SU-DHL-6 (cell line): Measurements from ENCODE around the gene GNAO1.

Experiments used
- H2AFZ ChIP-seq: fragments of 200-600 bp; sonication (generic); 2 replicates; pipeline ENCODE4 v1.6.1; 2014; ENCODE audit warnings: low read depth, mild to moderate bottlenecking, moderate library complexity, mixed read lengths, antibody characterized with exemption, low read length; ENCODE audit not compliant: severe bottlenecking
- H3F3A ChIP-seq: fragments of 200-600 bp; shearing (Covaris generic); 2 replicates; pipeline ENCODE4 v1.6.0; 2016; ENCODE audit warnings: antibody characterized with exemption, mild to moderate bottlenecking; ENCODE audit not compliant: insufficient read depth
- H3K27ac ChIP-seq: fragments of 200-600 bp; sonication (generic); 2 replicates; pipeline ENCODE4 v1.5.1; 2016; ENCODE audit warnings: low read depth, mild to moderate bottlenecking, low read length, moderate library complexity, mixed read lengths
- H3K27me3 ChIP-seq: fragments of 200-600 bp; sonication (generic), shearing (Covaris generic); 2 replicates; pipeline ENCODE4 v1.6.0; 2014; ENCODE audit warnings: mild to moderate bottlenecking, low read length
- H3K36me3 ChIP-seq: fragments of 200-600 bp; sonication (generic); 2 replicates; pipeline ENCODE4 v1.6.1; 2014; ENCODE audit warnings: mild to moderate bottlenecking, low read length, mixed read lengths
- H3K4me2 ChIP-seq: fragments of 300-600, 200-600 bp; shearing (Covaris generic), sonication (generic); 2 replicates; pipeline ENCODE4 v1.6.0; 2014; ENCODE audit warnings: low read length, low read depth, mild to moderate bottlenecking; ENCODE audit not compliant: poor library complexity, severe bottlenecking
- H3K4me3 ChIP-seq: fragments of 200-600 bp; sonication (generic); 2 replicates; pipeline ENCODE4 v1.5.1; 2014; ENCODE audit warnings: antibody characterized with exemption, low read length, mild to moderate bottlenecking, mixed read lengths; ENCODE audit not compliant: insufficient read depth, poor library complexity, severe bottlenecking
- H3K79me2 ChIP-seq: fragments of 200-600 bp; sonication (generic); 2 replicates; pipeline ENCODE4 v1.6.1; 2014; ENCODE audit warnings: mild to moderate bottlenecking, low read length, moderate library complexity; ENCODE audit not compliant: insufficient read depth
- H3K9ac ChIP-seq: fragments of 200-600 bp; sonication (generic); 2 replicates; pipeline ENCODE4 v1.7.0; 2014; ENCODE audit warnings: mild to moderate bottlenecking, low read length
- H3K9me2 ChIP-seq: fragments of 200-600 bp; sonication (generic); replicated peaks from 2 replicates; pipeline ENCODE4 v1.6.1; 2014; ENCODE audit warnings: low read length; ENCODE audit not compliant: insufficient read depth
- H3K9me3 ChIP-seq: fragments of 200-600 bp; sonication (generic); 2 replicates; pipeline ENCODE4 v1.6.1; 2014; ENCODE audit warnings: low read length, mixed read lengths; ENCODE audit not compliant: insufficient read depth
- H4K20me1 ChIP-seq: fragments of 200-600 bp; sonication (generic); 2 replicates; pipeline ENCODE4 v1.6.1; 2014; ENCODE audit warnings: low read depth, mild to moderate bottlenecking, antibody characterized with exemption, low read length, moderate library complexity, mixed read lengths
- EZH2phosphoT487 ChIP-seq: fragments of 200-600 bp; sonication (generic), shearing (Covaris generic); conservative IDR thresholded peaks from 2 replicates; pipeline ENCODE4 v1.6.1; 2018; ENCODE audit warnings: mild to moderate bottlenecking, antibody characterized with exemption, low read length, moderate library complexity, mixed read lengths
- TF ChIP-seq, protein P1 (sequence below): fragments of 200-600 bp; sonication (generic); IDR thresholded peaks from one replicate; pipeline ENCODE4 v1.5.1; 2017; ENCODE audit warnings: antibody characterized with exemption, mild to moderate bottlenecking, low read length, moderate library complexity; ENCODE audit not compliant: insufficient read depth, poor library complexity, severe bottlenecking

GNAO1 gene

DNA sequence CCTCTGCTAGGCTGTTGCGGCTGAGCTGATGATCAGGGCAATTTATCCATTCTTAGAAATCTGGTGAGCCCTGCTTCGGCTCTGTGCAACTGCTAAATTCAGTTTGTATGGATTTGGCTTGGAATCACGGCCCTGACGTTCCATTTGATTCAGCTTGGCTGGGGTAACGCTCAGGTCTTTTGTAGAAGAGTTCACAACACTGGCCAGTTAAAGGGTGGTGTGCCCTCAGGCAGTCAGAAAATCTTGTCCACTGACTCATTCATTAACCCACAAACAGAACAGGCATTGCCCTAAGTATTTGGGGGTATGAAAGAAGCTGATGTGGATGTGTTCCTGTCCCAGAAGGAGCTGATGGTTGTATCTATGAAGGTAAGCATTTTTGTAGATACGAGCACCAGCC is 53.9 kb downstream of the GNAO1 start:
- Histone ChIP-seq H3K9ac (no peak overlapping the region), H4K20me1 (no peaks in the 10 kb centered on the region), H3K4me2 (no peak overlapping the region), H3K27ac (no peak overlapping the region), H3K27me3 (no peaks in the 10 kb centered on the region), H3K9me2 (no peaks in the 10 kb centered on the region), H3K4me3 (no peak overlapping the region), H3K9me3 (no peaks in the 10 kb centered on the region), H3F3A (no peaks in the 10 kb centered on the region), H3K79me2 (no peaks in the 10 kb centered on the region), H2AFZ (no peak overlapping the region), H3K36me3 (no peaks in the 10 kb centered on the region)
- no peak for TF ChIP-seq EZH2phosphoT487
- TF ChIP-seq, protein P1, sequence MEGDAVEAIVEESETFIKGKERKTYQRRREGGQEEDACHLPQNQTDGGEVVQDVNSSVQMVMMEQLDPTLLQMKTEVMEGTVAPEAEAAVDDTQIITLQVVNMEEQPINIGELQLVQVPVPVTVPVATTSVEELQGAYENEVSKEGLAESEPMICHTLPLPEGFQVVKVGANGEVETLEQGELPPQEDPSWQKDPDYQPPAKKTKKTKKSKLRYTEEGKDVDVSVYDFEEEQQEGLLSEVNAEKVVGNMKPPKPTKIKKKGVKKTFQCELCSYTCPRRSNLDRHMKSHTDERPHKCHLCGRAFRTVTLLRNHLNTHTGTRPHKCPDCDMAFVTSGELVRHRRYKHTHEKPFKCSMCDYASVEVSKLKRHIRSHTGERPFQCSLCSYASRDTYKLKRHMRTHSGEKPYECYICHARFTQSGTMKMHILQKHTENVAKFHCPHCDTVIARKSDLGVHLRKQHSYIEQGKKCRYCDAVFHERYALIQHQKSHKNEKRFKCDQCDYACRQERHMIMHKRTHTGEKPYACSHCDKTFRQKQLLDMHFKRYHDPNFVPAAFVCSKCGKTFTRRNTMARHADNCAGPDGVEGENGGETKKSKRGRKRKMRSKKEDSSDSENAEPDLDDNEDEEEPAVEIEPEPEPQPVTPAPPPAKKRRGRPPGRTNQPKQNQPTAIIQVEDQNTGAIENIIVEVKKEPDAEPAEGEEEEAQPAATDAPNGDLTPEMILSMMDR = no peak

DNA sequence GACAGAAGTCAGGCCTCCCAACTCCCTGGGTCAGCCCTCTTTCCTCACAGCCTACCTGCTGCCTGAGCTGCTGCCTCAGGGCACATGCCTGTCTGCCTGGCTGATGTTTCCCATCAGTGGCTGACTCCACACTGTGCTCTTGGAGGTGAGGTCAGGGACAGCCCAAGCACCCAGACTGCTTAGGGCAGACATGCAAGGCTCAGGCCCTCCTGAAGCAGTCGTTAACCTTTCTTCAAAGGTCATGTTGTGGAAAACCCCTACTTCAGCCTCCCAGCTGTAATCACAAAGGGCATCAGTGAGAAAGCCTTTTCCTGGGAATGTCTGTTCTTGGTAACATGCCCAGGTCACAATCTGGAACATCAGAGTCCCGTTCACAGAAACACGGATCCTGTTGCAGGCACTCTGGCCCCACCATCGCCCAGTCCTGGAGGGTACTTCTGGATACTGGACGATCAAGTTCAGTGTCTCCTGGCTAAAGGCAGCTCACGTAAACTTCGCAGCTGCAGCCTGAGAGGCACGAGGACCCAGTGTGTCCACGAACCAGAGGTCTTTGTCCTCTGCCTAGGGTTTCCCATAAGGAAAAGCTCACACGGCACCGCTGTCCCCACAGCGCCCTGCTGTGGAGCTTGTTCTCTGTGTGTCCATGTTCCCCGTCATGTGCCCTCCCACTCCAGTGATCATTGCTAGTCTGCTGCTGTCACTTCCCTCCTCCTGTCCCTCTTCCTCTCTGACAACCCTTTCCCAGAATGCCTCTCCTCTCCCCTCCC is 54.9 kb downstream of the GNAO1 start:
- H3K27ac ChIP-seq = no peak overlapping the region
- H3K4me3 ChIP-seq = no peak overlapping the region
- no peaks in the 10 kb centered on the region for H4K20me1 ChIP-seq
- TF ChIP-seq, protein P1 = no peak
- no peak for TF ChIP-seq EZH2phosphoT487
- H3K9ac ChIP-seq = no peak overlapping the region
- H3K4me2 ChIP-seq = no peak overlapping the region
- no peaks in the 10 kb centered on the region for H3K79me2 ChIP-seq
- H3F3A ChIP-seq = no peaks in the 10 kb centered on the region
- no peaks in the 10 kb centered on the region for H3K36me3 ChIP-seq
- no peaks in the 10 kb centered on the region for H3K27me3 ChIP-seq
- H3K9me2 ChIP-seq = no peaks in the 10 kb centered on the region
- no peaks in the 10 kb centered on the region for H3K9me3 ChIP-seq
- no peak overlapping the region for H2AFZ ChIP-seq

DNA sequence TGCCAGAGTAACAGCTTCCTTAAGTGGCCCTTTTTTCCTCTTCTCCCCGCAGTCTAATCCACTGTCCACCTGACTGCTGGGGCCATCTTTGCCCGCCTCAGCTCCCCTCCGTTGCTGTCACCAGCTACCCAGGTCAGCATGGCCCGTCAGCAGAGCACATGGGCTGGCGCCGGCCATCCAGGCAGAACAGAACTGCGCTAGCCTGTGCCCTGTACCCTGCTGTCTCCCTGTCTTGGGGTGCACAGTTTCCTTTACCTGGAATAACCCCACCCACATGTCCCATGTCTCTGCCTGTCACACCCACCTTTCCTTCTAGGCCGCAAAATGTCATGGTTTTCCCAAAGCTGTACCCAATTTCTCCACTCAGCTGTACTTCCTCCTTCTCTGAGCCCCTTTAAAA is 55.7 kb downstream of the GNAO1 start:
- Histone ChIP-seq H3K9ac (no peak overlapping the region), H3K79me2 (no peaks in the 10 kb centered on the region), H3K27me3 (no peaks in the 10 kb centered on the region), H3K4me2 (no peak overlapping the region), H3K36me3 (no peaks in the 10 kb centered on the region), H3K27ac (no peak overlapping the region), H4K20me1 (no peaks in the 10 kb centered on the region), H3K9me2 (no peaks in the 10 kb centered on the region), H3K4me3 (no peak overlapping the region), H2AFZ (no peak overlapping the region), H3K9me3 (no peaks in the 10 kb centered on the region), H3F3A (no peaks in the 10 kb centered on the region)
- no peak for TF ChIP-seq EZH2phosphoT487
- TF ChIP-seq, protein P1 = no peak
